Mesothelial cell of epicardium (in vitro differentiated cells): Measurements from ENCODE around the gene OR4K1. TPM values are rescaled to one million over a fixed set of nuclear protein-coding genes. Genes with fewer than 3 reads are reported as not detected.
"Not testable (repeated sequence)": the region's sequence is repeated elsewhere in the genome, so short reads cannot be mapped to it uniquely, and the experiment has no call there.

Experiments used
- DNase-seq, 2 experiments: peaks; one replicate each; pipeline ENCODE4 v3.0.0; 2021; ENCODE audit warnings: low spot score in 2 of 2; ENCODE audit not compliant: unreplicated experiment in 2 of 2
- H3K27ac Mint-ChIP-seq: 2 replicates; pipeline ENCODE4 v1.8.0; 2021; ENCODE audit warnings: mixed read lengths
- H3K27me3 Mint-ChIP-seq: 2 replicates; pipeline ENCODE4 v1.8.0; 2021; ENCODE audit warnings: low read depth, mixed read lengths
- H3K36me3 Mint-ChIP-seq: 2 replicates; pipeline ENCODE4 v1.8.0; 2021; ENCODE audit warnings: mixed read lengths
- H3K4me1 Mint-ChIP-seq: 2 replicates; pipeline ENCODE4 v1.8.0; 2021; ENCODE audit warnings: mixed read lengths
- H3K4me3 Mint-ChIP-seq: 2 replicates; pipeline ENCODE4 v1.8.0; 2021; ENCODE audit warnings: mild to moderate bottlenecking, moderate library complexity, mixed read lengths
- H3K9me3 Mint-ChIP-seq: 2 replicates; pipeline ENCODE4 v1.8.0; 2021; ENCODE audit warnings: mixed read lengths
- total RNA-seq: library from RNA; stranded (reverse); gene quantifications from 3 replicates; pipeline ENCODE4 v1.2.1, GENCODE V29; 2021
- TF ChIP-seq, protein P1 (sequence below): fragments of 200-600 bp; sonication (generic); IDR thresholded peaks from one replicate; pipeline ENCODE4 v1.5.0; 2021; ENCODE audit warnings: antibody characterized with exemption; ENCODE audit not compliant: unreplicated experiment

OR4K1 gene
- total RNA-seq, 1 donor from 2014 or later: not detected

GRCh38 chr14:19941668-19942067, 11.0 kb downstream of the OR4K1 start:
- TF ChIP-seq, protein P1, sequence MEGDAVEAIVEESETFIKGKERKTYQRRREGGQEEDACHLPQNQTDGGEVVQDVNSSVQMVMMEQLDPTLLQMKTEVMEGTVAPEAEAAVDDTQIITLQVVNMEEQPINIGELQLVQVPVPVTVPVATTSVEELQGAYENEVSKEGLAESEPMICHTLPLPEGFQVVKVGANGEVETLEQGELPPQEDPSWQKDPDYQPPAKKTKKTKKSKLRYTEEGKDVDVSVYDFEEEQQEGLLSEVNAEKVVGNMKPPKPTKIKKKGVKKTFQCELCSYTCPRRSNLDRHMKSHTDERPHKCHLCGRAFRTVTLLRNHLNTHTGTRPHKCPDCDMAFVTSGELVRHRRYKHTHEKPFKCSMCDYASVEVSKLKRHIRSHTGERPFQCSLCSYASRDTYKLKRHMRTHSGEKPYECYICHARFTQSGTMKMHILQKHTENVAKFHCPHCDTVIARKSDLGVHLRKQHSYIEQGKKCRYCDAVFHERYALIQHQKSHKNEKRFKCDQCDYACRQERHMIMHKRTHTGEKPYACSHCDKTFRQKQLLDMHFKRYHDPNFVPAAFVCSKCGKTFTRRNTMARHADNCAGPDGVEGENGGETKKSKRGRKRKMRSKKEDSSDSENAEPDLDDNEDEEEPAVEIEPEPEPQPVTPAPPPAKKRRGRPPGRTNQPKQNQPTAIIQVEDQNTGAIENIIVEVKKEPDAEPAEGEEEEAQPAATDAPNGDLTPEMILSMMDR: no peak
- Mint-ChIP-seq H3K27me3 (no peaks in the 10 kb centered on the region), H3K4me3 (no peak overlapping the region), H3K36me3 (peaks cover 2% of the 10 kb centered on the region), H3K4me1 (no peaks in the 10 kb centered on the region), H3K9me3 (peaks cover 26% of the 10 kb centered on the region), H3K27ac (no peak overlapping the region)
- DNase-seq: no peak

DNA sequence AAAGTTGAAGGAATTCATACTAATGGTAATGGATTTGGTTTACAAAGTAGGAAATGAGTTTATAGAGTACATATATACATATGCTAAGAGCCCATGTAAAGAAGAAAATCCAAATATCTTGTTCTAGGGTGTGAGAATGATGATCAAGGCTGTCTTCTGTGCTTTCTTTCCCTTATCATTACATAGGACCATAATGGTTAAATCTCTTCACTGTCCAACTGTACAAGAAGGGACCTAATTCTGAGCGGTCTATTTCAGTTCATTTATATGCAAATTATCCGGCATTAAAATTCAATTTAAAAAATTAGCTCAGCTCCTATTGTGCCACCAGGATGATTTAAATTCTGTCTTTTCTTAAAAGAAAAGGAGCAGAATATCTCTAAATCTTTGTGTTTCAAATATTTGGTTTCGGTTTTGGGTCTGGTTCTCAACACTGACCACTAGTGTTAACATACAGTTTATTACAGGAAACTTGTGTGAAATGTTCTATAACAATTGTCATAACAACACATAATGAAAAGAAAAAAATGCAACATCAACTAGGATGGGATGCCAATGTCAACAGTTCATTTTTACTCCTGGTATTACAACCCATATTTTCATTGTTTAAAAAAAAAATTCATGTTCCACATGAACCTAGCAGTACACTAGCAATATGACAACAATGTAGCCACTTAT, 16.8 kb downstream of the OR4K1 start:
- TF ChIP-seq, protein P1: no peak
- peaks cover 27% of the 10 kb centered on the region for H3K9me3 Mint-ChIP-seq
- no peaks in the 10 kb centered on the region for H3K4me1 Mint-ChIP-seq
- H3K36me3 Mint-ChIP-seq: peaks cover 2% of the 10 kb centered on the region
- H3K4me3 Mint-ChIP-seq: no peak overlapping the region
- no peaks in the 10 kb centered on the region for H3K27me3 Mint-ChIP-seq
- no peak for DNase-seq
- no peak overlapping the region for H3K27ac Mint-ChIP-seq

- H3K27me3 Mint-ChIP-seq: no peaks in the 10 kb centered on the region
- no peak overlapping the region for H3K4me3 Mint-ChIP-seq
- peaks cover 2% of the 10 kb centered on the region for H3K36me3 Mint-ChIP-seq
- DNase-seq: no peak
- no peaks in the 10 kb centered on the region for H3K4me1 Mint-ChIP-seq
- no peak overlapping the region for H3K27ac Mint-ChIP-seq
- H3K9me3 Mint-ChIP-seq: peaks cover 36% of the 10 kb centered on the region
- TF ChIP-seq, protein P1: no peak
These were observed 18.5 kb downstream of the OR4K1 start for GRCh38 chr14:19949218-19949617.

DNA sequence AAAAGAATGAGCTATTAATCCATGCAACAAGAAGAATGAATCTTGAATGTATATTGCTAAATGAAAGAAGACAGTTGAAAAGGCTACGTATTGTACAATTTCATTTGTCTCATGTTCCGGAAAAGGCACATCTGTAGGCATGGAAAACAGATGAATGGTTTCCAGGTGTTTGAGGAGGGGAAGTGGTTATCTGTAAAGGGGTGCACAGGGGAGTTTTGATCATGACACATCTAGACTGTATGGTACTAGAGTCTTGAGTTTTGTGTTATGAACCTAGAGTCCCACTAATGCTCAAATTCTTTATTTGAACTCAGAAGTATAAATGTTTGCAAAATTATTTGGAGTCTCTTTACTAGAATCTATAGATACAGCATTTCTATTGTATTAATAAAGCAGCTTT, 39.0 kb downstream of the OR4K1 start:
- not testable (repeated sequence) for H3K27ac Mint-ChIP-seq, H3K36me3 Mint-ChIP-seq, H3K4me3 Mint-ChIP-seq, H3K4me1 Mint-ChIP-seq, H3K27me3 Mint-ChIP-seq, DNase-seq
- H3K9me3 Mint-ChIP-seq: peaks cover 62% of the 10 kb centered on the region

DNA sequence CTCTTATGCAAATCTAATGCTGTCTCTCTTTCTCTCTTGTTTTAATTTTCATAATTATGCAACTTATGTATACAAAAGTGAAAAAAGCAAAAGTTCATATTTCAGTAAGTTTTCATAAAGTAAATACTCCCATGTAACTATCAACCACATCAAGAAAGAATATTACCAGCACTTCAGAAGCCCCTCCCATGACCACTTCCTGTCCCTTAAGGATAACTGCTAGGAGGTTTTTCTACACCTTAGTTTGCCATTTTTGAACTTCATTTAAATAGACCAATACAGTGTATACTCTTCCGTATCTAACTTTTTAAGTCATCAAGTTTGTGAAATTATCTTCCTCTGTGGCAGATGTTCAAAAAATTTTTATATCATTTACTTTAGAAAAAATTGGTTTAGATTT, 44.1 kb downstream of the OR4K1 start:
- no peak for DNase-seq
- no peaks in the 10 kb centered on the region for H3K4me1 Mint-ChIP-seq
- no peak overlapping the region for H3K27ac Mint-ChIP-seq
- TF ChIP-seq, protein P1: no peak
- no peaks in the 10 kb centered on the region for H3K36me3 Mint-ChIP-seq
- peaks cover 48% of the 10 kb centered on the region for H3K9me3 Mint-ChIP-seq
- H3K27me3 Mint-ChIP-seq: no peaks in the 10 kb centered on the region
- no peak overlapping the region for H3K4me3 Mint-ChIP-seq

GRCh38 chr14:19975291-19975690, 44.6 kb downstream of the OR4K1 start, which contains the start of gene OR4K15:
Gene OR4K15, plus strand, starts transcription at chr14:19975591. Its CDS starts 0 bp downstream, at chr14:19975591.
- TF ChIP-seq, protein P1: no peak
- no peak within 1 kb of the TSS for H3K27ac Mint-ChIP-seq
- H3K27me3 Mint-ChIP-seq: no peaks in the 10 kb centered on the region
- no peak within 1 kb of the TSS for H3K4me3 Mint-ChIP-seq
- H3K9me3 Mint-ChIP-seq: peaks cover 50% of the 10 kb centered on the region
- no peaks in the 10 kb centered on the region for H3K36me3 Mint-ChIP-seq
- no peaks in the 10 kb centered on the region for H3K4me1 Mint-ChIP-seq
- DNase-seq: no peak

Other genes starting within 250 kb of the OR4K1 start
- not detected in 3 replicates for gene OR11H2, start 217.0 kb upstream of the OR4K1 start, total RNA-seq
- gene OR4Q3, start 187.3 kb upstream of the OR4K1 start, total RNA-seq: not detected in 3 replicates
- gene OR4M1, start 157.4 kb upstream of the OR4K1 start, total RNA-seq: not detected in 3 replicates
- gene OR4N2, start 127.1 kb upstream of the OR4K1 start, total RNA-seq: not detected in 3 replicates
- not detected in 3 replicates for gene OR4K2, start 55.8 kb upstream of the OR4K1 start, total RNA-seq
- not detected in 3 replicates for gene OR4K5, start 10.3 kb upstream of the OR4K1 start, total RNA-seq
- gene OR4K15, start 44.7 kb downstream of the OR4K1 start, total RNA-seq: not detected in 3 replicates
- not detected in 3 replicates for gene OR4Q2, start 71.2 kb downstream of the OR4K1 start, total RNA-seq
- not detected in 3 replicates for gene OR4K14, start 88.4 kb downstream of the OR4K1 start, total RNA-seq
- gene OR4K13, start 105.1 kb downstream of the OR4K1 start, total RNA-seq: not detected in 3 replicates
- not detected in 3 replicates for gene OR4L1, start 129.1 kb downstream of the OR4K1 start, total RNA-seq
- gene OR4K17, start 179.8 kb downstream of the OR4K1 start, total RNA-seq: not detected in 3 replicates
- gene OR4N5, start 207.9 kb downstream of the OR4K1 start, total RNA-seq: not detected in 3 replicates